K562 (cell line): Measurements from ENCODE around the gene PPP1R15B. TPM values are rescaled to one million over a fixed set of nuclear protein-coding genes. Genes with fewer than 3 reads are reported as not detected.
A peak's percentile ranks its signal among the peaks of the same experiment; 100 is the strongest.

ENCODE experiments used
- EGR1 ChIP-seq: fragments of 450-650 bp; conservative IDR thresholded peaks from 2 replicates; pipeline ENCODE4 v1.6.1; 2017; ENCODE audit warnings: mild to moderate bottlenecking
- JUND ChIP-seq, 2 experiments: IDR thresholded peaks; 2 replicates in 1 of 2; 3 replicates in 1 of 2; pipeline ENCODE4 v1.6.1; 2011; ENCODE audit warnings: borderline replicate concordance in 2 of 2, low read depth in 2 of 2, low read length in 2 of 2, improper control_type of control experiment in 1 of 2, missing biosample characterization in 1 of 2, missing genetic modification characterization in 1 of 2, missing genetic modification reagents in 1 of 2
- KDM5B ChIP-seq: fragments of 200-600 bp; sonication (generic); IDR thresholded peaks from 2 replicates; pipeline ENCODE4 v1.6.1; 2012; ENCODE audit warnings: low read depth, mild to moderate bottlenecking, moderate library complexity, low read length, control low read depth, inconsistent platforms; ENCODE audit not compliant: insufficient replicate concordance
- MNT ChIP-seq, 2 experiments: fragments of 450-650 bp; conservative IDR thresholded peaks; 2 replicates each; pipeline ENCODE4 v1.6.1; 2017; ENCODE audit warnings: mild to moderate bottlenecking in 2 of 2, moderate library complexity in 2 of 2
- NEUROD1 ChIP-seq: fragments of 150-350 bp; IDR thresholded peaks from 2 replicates; pipeline ENCODE4 v1.6.1; 2014; ENCODE audit warnings: borderline replicate concordance, low read length, low read depth; ENCODE audit not compliant: partially characterized antibody
- NFE2 ChIP-seq: IDR thresholded peaks from 2 replicates; pipeline ENCODE4 v1.6.1; 2014; ENCODE audit warnings: antibody characterized with exemption, low read depth
- PBX2 ChIP-seq, 2 experiments: IDR thresholded peaks in 1 of 2; conservative IDR thresholded peaks in 1 of 2; 2 replicates each; pipeline ENCODE4 v1.6.1; 2016; ENCODE audit warnings: low read depth in 2 of 2, mild to moderate bottlenecking in 1 of 2, missing compliant biosample characterization in 1 of 2, missing genetic modification characterization in 1 of 2, moderate library complexity in 1 of 2
- PCBP2 ChIP-seq: fragments of 200-400 bp; formaldehyde crosslinking; IDR thresholded peaks from 2 replicates; pipeline ENCODE4 v1.6.1; 2018; ENCODE audit warnings: low read length, low read depth, mild to moderate bottlenecking, moderate library complexity; ENCODE audit not compliant: poor library complexity, severe bottlenecking
- PML ChIP-seq: IDR thresholded peaks from 2 replicates; pipeline ENCODE4 v1.6.1; 2012; ENCODE audit warnings: low read length, inconsistent platforms
- RERE ChIP-seq: sonication (generic); formaldehyde crosslinking; IDR thresholded peaks from 2 replicates; pipeline ENCODE4 v1.8.0; 2023; ENCODE audit warnings: missing genetic modification reagents, mild to moderate bottlenecking, borderline replicate concordance
- STAT5A ChIP-seq: IDR thresholded peaks from 2 replicates; pipeline ENCODE4 v1.6.1; 2012; ENCODE audit warnings: low read length, inconsistent platforms, borderline replicate concordance
- STAT5B ChIP-seq: fragments of 250-450 bp; sonication (Bioruptor Pico); IDR thresholded peaks from 2 replicates; pipeline ENCODE4 v1.8.0; 2021; ENCODE audit warnings: mild to moderate bottlenecking, inconsistent platforms
- THRAP3 ChIP-seq: fragments of 450-650 bp; IDR thresholded peaks from 2 replicates; pipeline ENCODE4 v1.6.1; 2016; ENCODE audit warnings: mild to moderate bottlenecking, inconsistent platforms, borderline replicate concordance
- ZNF121 ChIP-seq: sonication (generic); formaldehyde crosslinking; conservative IDR thresholded peaks from 2 replicates; pipeline ENCODE4 v1.8.0; 2022; ENCODE audit warnings: missing genetic modification reagents
- ZZZ3 ChIP-seq: fragments of 450-650 bp; IDR thresholded peaks from 2 replicates; pipeline ENCODE4 v1.6.1; 2016; ENCODE audit warnings: antibody characterized with exemption, mild to moderate bottlenecking, moderate library complexity
- polyA plus RNA-seq, 8 experiments: library from polyadenylated mRNA; depleted of rRNA in 4 of 8; stranded (reverse) in 5 of 8; unstranded in 3 of 8; fragments of >200 nt; fragmentation: Nextera tagmentation in 2 of 8; fragmentation: Illumina TruSeq in 1 of 8; extraction: Ambion mirVana in 2 of 8; extraction: Trizol in 1 of 8; gene quantifications; 2 replicates each; pipeline versions ENCODE4 v1.2.1 to v1.2.3, GENCODE V29; 2011 to 2014; ENCODE audit warnings: inconsistent platforms in 1 of 8, missing spikeins in 1 of 8
- total RNA-seq, 7 experiments: library from RNA; depleted of rRNA in 6 of 7; stranded (reverse); fragments of >200 nt in 6 of 7; fragmentation: Illumina TruSeq in 2 of 7; extraction: Trizol in 2 of 7; gene quantifications; 2 replicates each; pipeline versions ENCODE4 v1.2.1 to v1.2.3, GENCODE V29; 2011 to 2021; ENCODE audit warnings: low replicate concordance in 1 of 7

PPP1R15B gene
- total and polyA plus RNA-seq, 9 of the 15 experiments (the other 6 are each of a cell fraction or from before 2014, with no cell fraction given) = 17.0 to 48.1 (median 30.8) TPM

GRCh38 chr1:204398197-204399125 is 13.2 kb downstream of the PPP1R15B start (continued):
- no peak for TF ChIP-seq RERE (CRISPR knock-in tag)
- no peak for TF ChIP-seq JUND (IDR thresholded peaks at IDR 0.05; ENCODE audit: borderline replicate concordance, low read depth, low read length)
- TF ChIP-seq JUND (tag; IDR thresholded peaks at IDR 0.05; ENCODE audit: borderline replicate concordance, low read depth, low read length) = no peak; the same call in 2 of the 3 replicates
- no peak for TF ChIP-seq EGR1
- TF ChIP-seq STAT5B (CRISPR knock-in tag) = no peak
- TF ChIP-seq MNT (conservative IDR thresholded peaks at IDR 0.05) = peak in 1 of 2 experiments; percentile 35; a peak in 1 of 4 replicates
- TF ChIP-seq ZZZ3 = no peak
- TF ChIP-seq PBX2 (CRISPR knock-in tag; IDR thresholded peaks at IDR 0.05; ENCODE audit: low read depth) = peak; percentile 30; the same call in 1 of the 2 replicates
- peak; percentile 79 for TF ChIP-seq PBX2 (tag; conservative IDR thresholded peaks at IDR 0.05; ENCODE audit: low read depth)
- TF ChIP-seq KDM5B = no peak
- TF ChIP-seq NEUROD1 = no peak
- TF ChIP-seq ZNF121 (CRISPR knock-in tag) = no peak
- no peak for TF ChIP-seq PCBP2
- no peak for TF ChIP-seq THRAP3
- TF ChIP-seq NFE2 = no peak
- TF ChIP-seq PML = no peak
- TF ChIP-seq STAT5A = peak; percentile 42
